Endothelial cell of umbilical vein (primary cell): Measurements from ENCODE around the gene MATK. TPM values are rescaled to one million over a fixed set of nuclear protein-coding genes. Genes with fewer than 3 reads are reported as not detected.

Experiments used
- BruUV-seq: library from RNA; stranded (reverse); fragments of 400-500 nt; replicated peaks from 2 replicates; lab custom pipeline; 2021; lab: Mats Ljungman, UMichigan
- CTCF ChIA-PET: fragments of 300-600, 350-600 bp; sonication (Branson Sonifier 250); formaldehyde crosslinking; loops from one replicate; lab custom pipeline; 2021; ENCODE audit warnings: antibody characterized with exemption, inconsistent platforms; lab: Charles Lee
- POLR2A ChIA-PET: fragments of 300-600, 350-600 bp; sonication (Branson Sonifier 250); formaldehyde crosslinking; loops from one replicate; lab custom pipeline; 2021; ENCODE audit warnings: antibody characterized with exemption, inconsistent platforms; lab: Charles Lee
- DNase-seq: peaks from one replicate; pipeline ENCODE4 v3.0.0-alpha.2; 2011; ENCODE audit warnings: low read depth, low spot score
- FAIRE-seq: peaks from 2 replicates; lab custom pipeline; 2011; peaks lifted over from hg19 to GRCh38; lab: Jason Lieb, UNC
- H2AFZ ChIP-seq: 2 replicates; pipeline ENCODE4 v1.6.0; 2012; ENCODE audit warnings: low read depth, low read length, control low read depth, inconsistent platforms
- H3K27ac ChIP-seq: 2 replicates; pipeline ENCODE4 v1.5.1; 2011; ENCODE audit warnings: low read depth, mild to moderate bottlenecking, control low read depth, low read length, moderate library complexity; ENCODE audit not compliant: insufficient read depth
- H3K27me3 ChIP-seq, 2 experiments: 2 replicates each; pipeline versions ENCODE4 v1.6.0 to v1.6.1; 2011; ENCODE audit warnings: low read length in 2 of 2, mixed read lengths in 1 of 2; ENCODE audit not compliant: control insufficient read depth in 2 of 2, insufficient read depth in 2 of 2
- H3K36me3 ChIP-seq, 2 experiments: 2 replicates in 1 of 2; 3 replicates in 1 of 2; pipeline ENCODE4 v1.5.1; 2011; ENCODE audit warnings: low read length in 2 of 2, mild to moderate bottlenecking in 1 of 2, moderate library complexity in 1 of 2; ENCODE audit not compliant: control insufficient read depth in 2 of 2, insufficient read depth in 2 of 2; ENCODE audit errors: extremely low read depth in 1 of 2
- H3K4me1 ChIP-seq: 3 replicates; pipeline ENCODE4 v1.5.1; 2011; ENCODE audit warnings: mild to moderate bottlenecking, low read length; ENCODE audit not compliant: control insufficient read depth, insufficient read depth; ENCODE audit errors: extremely low read depth
- H3K4me2 ChIP-seq: 2 replicates; pipeline ENCODE4 v1.6.1; 2011; ENCODE audit warnings: low read length, control low read depth, mixed read lengths; ENCODE audit not compliant: insufficient read depth
- H3K4me3 ChIP-seq, 3 experiments: fragments of 200-600 bp in 1 of 3; sonication (generic), shearing (Covaris generic) in 1 of 3; replicated peaks in 1 of 3; 2 replicates each; pipeline ENCODE4 v1.5.1; 2011 to 2016; ENCODE audit warnings: control low read depth in 3 of 3, low read length in 3 of 3, mild to moderate bottlenecking in 2 of 3, inconsistent platforms in 1 of 3, low read depth in 1 of 3, moderate library complexity in 1 of 3; ENCODE audit not compliant: insufficient read depth in 1 of 3
- H3K79me2 ChIP-seq: 2 replicates; pipeline ENCODE4 v1.6.0; 2012; ENCODE audit warnings: low read length, inconsistent platforms; ENCODE audit not compliant: control insufficient read depth, insufficient read depth
- H3K9ac ChIP-seq: replicated peaks from 2 replicates; pipeline ENCODE3; 2011; ENCODE audit warnings: low read length, control low read depth; ENCODE audit not compliant: insufficient read depth; ENCODE audit errors: extremely low read depth
- H3K9me1 ChIP-seq: replicated peaks from 3 replicates; pipeline ENCODE4 v1.6.0; 2011; ENCODE audit warnings: mild to moderate bottlenecking, low read length; ENCODE audit not compliant: control insufficient read depth, insufficient read depth; ENCODE audit errors: extremely low read depth
- H3K9me3 ChIP-seq: replicated peaks from 2 replicates; pipeline ENCODE4 v1.5.1; 2012; ENCODE audit warnings: low read length, inconsistent platforms; ENCODE audit not compliant: control insufficient read depth, insufficient read depth
- H4K20me1 ChIP-seq: replicated peaks from 2 replicates; pipeline ENCODE3; 2011; ENCODE audit warnings: mild to moderate bottlenecking, low read length; ENCODE audit not compliant: control insufficient read depth, insufficient read depth; ENCODE audit errors: extremely low read depth
- CTCF ChIP-seq, 2 donors: IDR thresholded peaks; 1 replicate in 1 of 2; 2 replicates in 1 of 2; pipeline ENCODE4 v1.5.1; 2011; ENCODE audit warnings: low read length in 2 of 2, mild to moderate bottlenecking in 2 of 2, moderate library complexity in 2 of 2, control low read depth in 1 of 2, inconsistent platforms in 1 of 2, low read depth in 1 of 2; ENCODE audit not compliant: insufficient read depth in 1 of 2; ENCODE audit errors: extremely low read depth in 1 of 2
- EZH2 ChIP-seq: IDR thresholded peaks from 2 replicates; pipeline ENCODE4 v1.6.1; 2012; ENCODE audit warnings: borderline replicate concordance, low read depth, mild to moderate bottlenecking, moderate library complexity, low read length, inconsistent platforms; ENCODE audit not compliant: severe bottlenecking
- FOS ChIP-seq: IDR thresholded peaks from 2 replicates; pipeline ENCODE4 v1.6.1; 2011; ENCODE audit warnings: mild to moderate bottlenecking, low read length, moderate library complexity, borderline replicate concordance; ENCODE audit not compliant: insufficient read depth
- GATA2 ChIP-seq: IDR thresholded peaks from 2 replicates; pipeline ENCODE4 v1.7.0; 2011; ENCODE audit warnings: low read depth, mild to moderate bottlenecking, moderate library complexity, mixed read lengths, low read length; ENCODE audit not compliant: insufficient read length, insufficient read depth
- JUN ChIP-seq: IDR thresholded peaks from 2 replicates; pipeline ENCODE4 v1.6.1; 2011; ENCODE audit warnings: borderline replicate concordance, low read depth; ENCODE audit not compliant: insufficient read length, insufficient read depth
- MYC ChIP-seq: IDR thresholded peaks from one replicate; pipeline ENCODE4 v1.6.1; 2011; ENCODE audit warnings: mild to moderate bottlenecking, low read depth, low read length
- POLR2A ChIP-seq: IDR thresholded peaks from 2 replicates; pipeline ENCODE4 v1.6.1; 2012; ENCODE audit warnings: low read depth, mild to moderate bottlenecking, control low read depth, low read length
- POLR2AphosphoS5 ChIP-seq: IDR thresholded peaks from 2 replicates; pipeline ENCODE4 v1.6.1; 2012; ENCODE audit warnings: low read depth, mild to moderate bottlenecking, control low read depth, low read length, moderate library complexity; ENCODE audit not compliant: insufficient read depth
- dilution Hi-C: fragments of 300-500 bp; cut with MboI; formaldehyde crosslinking; loops from one replicate; pipeline ENCODE4 v1.15.0; 2019; ENCODE audit warnings: low sequenced_read_pairs; ENCODE audit not compliant: extremely low pct_ligation_motif_present
- intact Hi-C: fragments of 100-400 bp; cut with micrococcal nuclease; formaldehyde crosslinking; loops from one replicate; pipeline ENCODE4 v1.10.0; 2022
- polyA plus RNA-seq, 4 experiments: library from polyadenylated mRNA; depleted of rRNA in 3 of 4; stranded (reverse) in 3 of 4; unstranded in 1 of 4; fragments of >200 nt; gene quantifications; 2 replicates each; pipeline versions ENCODE4 v1.2.1 to v1.2.3, GENCODE V29; 2011 to 2012; ENCODE audit warnings: missing spikeins in 1 of 4
- total RNA-seq: library from RNA; stranded (reverse); gene quantifications from 2 replicates; pipeline ENCODE4 v1.2.3, GENCODE V29; 2021
- TF ChIP-seq, protein P1 (sequence below): IDR thresholded peaks from 2 replicates; pipeline ENCODE4 v1.6.1; 2011; ENCODE audit not compliant: insufficient read depth, insufficient read length

Gene MATK
- total and polyA plus RNA-seq, 2 donors (not counting 3 experiments of a cell fraction or from before 2014, with no cell fraction given): not detected

- ChIA-PET CTCF (interaction anchor here (1.6 kb wide), 1 partner anchor 13 kb away, joined by 6 read pairs; no protein-coding TSS in a partner anchor), POLR2A (no interaction called here)
- dilution Hi-C loops (no loop called here), intact Hi-C loops (no loop called here)
- Histone ChIP-seq H3K27ac (no peak overlapping the region), H3K9ac (no peak overlapping the region), H3K27me3 (no peaks in the 10 kb centered on the region), H2AFZ (no peak overlapping the region), H3K9me1 (no peaks in the 10 kb centered on the region), H3K9me3 (no peaks in the 10 kb centered on the region), H3K4me3 (no peak overlapping the region), H3K4me2 (no peak overlapping the region), H3K79me2 (no peaks in the 10 kb centered on the region), H4K20me1 (no peaks in the 10 kb centered on the region), H3K4me1 (no peaks in the 10 kb centered on the region), H3K36me3 (no peaks in the 10 kb centered on the region)
- TF ChIP-seq EZH2 (no peak), POLR2AphosphoS5 (no peak), CTCF (IDR thresholded peaks at IDR 0.05; ENCODE audit: extremely low read depth in 1 of 2, insufficient read depth in 1 of 2, low read depth in 1 of 2, low read length in 2 of 2) (no peak), JUN (no peak), GATA2 (no peak), MYC (no peak), FOS (no peak), POLR2A (no peak)
- TF ChIP-seq, protein P1, sequence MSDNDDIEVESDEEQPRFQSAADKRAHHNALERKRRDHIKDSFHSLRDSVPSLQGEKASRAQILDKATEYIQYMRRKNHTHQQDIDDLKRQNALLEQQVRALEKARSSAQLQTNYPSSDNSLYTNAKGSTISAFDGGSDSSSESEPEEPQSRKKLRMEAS: no peak
- DNase-seq (no peak), FAIRE-seq (no peak)
- BruUV-seq: no TSS peak
Measured at GRCh38 chr19:3808420-3809143, 22.4 kb upstream of the MATK start.
